Hippocampal formation (tissue), 2 donors: ENCODE measurements around the gene NLRC4.
"Not testable (repeated sequence)": the region's sequence is repeated elsewhere in the genome, so short reads cannot be mapped to it uniquely, and the experiment has no call there.

Source experiments
- DNase-seq, 2 donors: peaks; one replicate each; lab custom pipeline; 2025; lab: John Stamatoyannopoulos, UW

The NLRC4 gene

DNA sequence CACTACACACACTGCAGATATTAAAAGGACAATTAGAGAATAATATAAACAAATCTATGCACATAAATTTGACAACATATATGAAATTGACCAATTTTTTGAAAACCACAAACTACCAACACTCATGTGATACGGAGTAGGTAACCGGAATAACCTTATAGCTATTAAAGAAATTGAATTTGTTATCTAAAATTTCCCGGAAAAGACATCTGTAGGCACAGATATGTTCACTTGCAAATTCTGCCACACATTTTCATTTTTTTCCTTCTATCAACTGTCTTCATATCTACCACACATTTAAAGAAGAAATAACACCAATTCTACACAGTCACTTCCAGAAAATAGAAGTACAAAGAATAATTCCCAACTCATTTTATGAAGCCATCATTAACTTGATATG is 22.4 kb downstream of the NLRC4 start:
- no peak for DNase-seq

DNA sequence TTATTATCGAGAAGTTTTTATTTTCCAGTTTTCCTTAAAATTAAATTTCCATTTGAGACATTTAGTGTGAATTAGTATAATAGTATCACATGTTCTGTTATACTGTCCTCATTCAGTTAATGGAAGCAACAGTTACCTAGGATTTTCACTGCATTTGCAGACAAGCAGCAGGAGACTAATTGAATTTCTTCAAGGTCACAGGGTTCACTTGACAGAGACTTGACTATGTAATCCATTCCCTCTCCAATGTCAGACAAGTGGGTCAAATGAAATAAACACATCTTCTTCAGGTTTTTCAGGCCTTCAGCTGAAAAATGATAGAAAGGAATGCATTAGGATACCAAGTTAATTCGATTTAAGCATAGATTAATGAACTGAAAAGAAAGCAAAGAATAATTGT is 26.7 kb downstream of the NLRC4 start:
- no peak for DNase-seq

DNA sequence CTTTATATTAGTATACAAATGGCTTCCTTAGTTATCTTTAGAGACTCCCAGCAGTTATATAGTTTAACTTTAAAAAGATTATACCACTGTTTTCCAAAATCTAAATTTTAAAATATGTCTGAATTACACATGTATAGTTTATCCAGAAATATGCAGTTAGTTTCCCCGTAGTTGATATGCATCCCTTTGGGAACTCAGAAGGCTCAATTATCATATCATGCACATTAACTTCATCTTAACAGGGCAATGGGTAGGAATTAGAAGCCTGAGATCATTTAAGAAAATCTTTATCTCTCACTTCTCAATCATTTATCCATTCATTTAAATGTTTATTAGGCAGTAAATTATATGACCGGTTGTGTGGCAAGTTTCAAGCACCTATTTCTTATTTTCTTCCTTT is 27.2 kb downstream of the NLRC4 start:
- no peak for DNase-seq

DNA sequence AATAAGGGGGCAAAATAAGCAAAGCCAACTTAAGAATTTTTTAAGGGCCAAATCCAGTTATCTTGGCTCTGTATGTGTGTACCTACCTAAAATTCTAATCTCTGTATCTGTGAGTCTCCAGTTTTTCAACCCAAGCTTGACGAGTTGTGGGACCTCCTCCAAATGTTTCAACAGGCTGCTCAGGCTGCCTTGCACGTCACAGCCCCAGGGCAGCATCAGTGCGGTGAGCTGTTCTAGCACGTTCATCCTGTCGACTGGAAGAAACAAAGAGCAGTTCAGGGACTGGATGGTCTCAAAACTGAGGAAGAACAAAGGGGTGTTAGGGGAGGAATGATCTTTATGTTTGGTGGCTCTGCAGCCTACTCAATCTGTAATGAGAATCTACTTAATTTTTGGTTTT is 29.4 kb downstream of the NLRC4 start:
- no peak for DNase-seq

DNA sequence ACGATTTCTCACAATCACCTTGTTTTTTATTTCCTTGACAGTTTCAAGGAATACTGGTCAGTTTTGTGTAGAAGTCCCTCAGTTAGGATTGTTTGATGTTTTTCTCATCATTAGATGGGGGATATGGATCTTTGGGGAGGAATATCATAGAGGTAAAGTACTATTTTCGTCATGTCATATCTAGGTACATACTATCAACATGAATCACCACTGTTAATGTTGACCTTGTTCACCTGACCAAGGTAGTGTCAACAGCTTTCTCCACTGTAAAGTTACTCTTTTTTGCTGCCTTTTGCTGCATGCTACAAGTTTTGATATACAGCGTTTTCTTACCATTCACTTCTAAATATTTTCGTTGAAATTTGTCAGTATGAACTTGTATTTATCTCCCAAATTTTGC is 32.7 kb downstream of the NLRC4 start:
- no peak for DNase-seq

DNA sequence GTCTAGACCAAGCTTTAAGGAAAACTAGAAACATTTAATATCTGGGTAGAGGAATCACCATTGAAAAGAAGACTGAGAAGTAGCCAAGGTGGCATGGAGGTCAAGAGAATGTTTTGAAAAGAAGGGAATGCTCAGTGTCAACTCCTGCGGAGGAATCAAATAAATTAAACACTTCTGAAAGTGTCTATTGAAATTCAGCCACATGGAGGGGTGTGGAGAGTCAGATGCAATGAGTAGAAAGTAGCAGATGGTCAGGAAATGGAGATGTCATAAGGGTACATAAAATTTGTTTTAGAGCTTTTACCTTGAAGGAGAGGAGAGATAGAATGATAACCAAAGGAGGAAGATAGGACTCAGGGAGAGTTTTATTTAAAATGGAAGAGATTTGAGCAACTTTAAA is 35.1 kb downstream of the NLRC4 start:
- DNase-seq, result no peak

DNA sequence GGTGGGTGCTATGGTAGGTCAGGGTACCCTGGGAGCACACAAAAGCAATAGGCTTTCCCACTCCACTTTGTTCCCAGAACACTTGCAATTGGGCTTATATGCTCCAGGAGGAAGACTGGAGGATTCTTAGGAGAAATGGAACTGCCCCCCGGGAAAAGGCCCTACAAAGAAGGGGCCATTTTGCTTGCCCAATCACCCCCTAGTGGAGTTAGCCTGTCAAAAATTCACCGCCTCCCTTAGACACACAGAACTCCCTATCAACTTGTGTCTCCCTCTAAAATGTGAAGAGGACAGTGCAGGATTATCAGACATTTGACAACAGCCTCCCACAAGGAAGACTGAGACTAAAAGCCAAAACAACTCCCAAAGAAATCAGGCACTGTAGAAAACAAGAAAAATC is 36.5 kb downstream of the NLRC4 start:
- DNase-seq, result no peak

DNA sequence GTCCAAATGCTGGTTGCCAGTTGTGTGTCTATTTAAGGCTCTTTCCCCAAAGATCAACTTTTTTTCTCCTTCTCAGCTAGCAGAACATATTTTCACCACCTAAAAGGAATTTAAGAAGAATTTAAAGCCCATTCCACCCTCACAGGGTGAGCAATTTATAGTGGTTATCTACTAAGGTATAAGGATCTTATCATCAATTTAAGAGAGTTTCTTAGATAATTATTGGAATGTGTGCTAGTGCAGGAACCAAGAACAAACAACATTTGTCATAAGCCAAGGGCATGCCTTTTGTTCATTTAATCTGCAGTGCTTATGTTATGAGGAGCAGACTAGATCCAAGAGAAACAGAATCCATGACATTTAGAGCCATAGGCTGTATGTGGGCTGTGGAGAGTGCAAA is 37.2 kb downstream of the NLRC4 start:
- no peak for DNase-seq

DNA sequence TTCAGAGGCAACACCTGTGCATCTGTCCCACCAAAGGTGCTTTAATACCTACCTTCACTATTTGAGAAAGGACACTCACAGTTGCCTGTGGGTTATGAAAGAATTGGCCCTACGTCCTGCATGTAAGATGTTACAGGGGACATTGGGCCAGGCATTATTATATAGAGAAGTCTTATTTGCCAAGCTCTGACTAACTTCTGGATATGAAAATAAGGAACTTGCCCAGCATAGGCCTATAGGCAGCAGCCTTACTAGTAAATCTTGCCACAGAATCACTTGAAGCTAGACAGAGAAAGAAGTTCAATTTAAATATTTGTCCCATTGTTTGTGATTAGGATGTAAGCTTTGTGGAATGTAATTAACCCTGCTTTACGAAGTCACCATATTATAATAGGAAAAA is 41.7 kb downstream of the NLRC4 start:
- no peak for DNase-seq

DNA sequence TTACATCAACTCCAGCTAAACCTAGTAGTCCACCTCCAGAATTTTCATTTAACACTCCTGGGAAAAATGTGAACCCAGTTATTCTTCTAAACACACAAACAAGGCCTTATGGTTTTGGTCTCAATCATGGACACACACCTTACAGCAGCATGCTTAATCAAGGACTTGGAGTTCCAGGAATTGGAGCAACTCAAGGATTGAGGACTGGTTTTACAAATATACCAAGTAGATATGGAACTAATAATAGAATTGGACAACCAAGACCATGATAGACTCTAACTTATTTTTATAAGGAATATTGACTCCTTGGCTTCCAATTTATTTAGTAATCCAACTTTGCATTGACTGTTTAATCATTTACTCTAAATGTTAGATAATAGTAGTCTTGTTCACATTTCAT is 44.2 kb downstream of the NLRC4 start:
- no peak for DNase-seq

DNA sequence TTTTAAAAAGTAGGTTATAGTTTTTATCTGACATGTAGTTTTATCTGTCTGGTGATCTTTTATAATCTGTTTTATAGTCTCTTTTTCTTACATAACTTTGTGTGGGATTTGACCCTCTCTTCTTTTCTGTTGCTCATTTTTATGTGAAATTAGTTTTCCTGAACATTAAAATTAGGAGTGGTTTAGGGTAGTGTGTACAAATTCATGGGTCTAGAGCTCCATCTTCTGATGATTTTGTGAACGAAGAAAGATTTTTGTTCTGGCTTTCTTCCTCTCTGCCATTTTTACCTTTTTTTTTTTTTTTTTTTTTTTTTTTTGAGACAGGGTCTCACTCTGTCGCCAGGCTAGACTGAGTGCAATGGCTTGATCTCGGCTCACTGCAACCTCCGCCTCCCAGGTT is 52.4 kb downstream of the NLRC4 start:
- no peak for DNase-seq

DNA sequence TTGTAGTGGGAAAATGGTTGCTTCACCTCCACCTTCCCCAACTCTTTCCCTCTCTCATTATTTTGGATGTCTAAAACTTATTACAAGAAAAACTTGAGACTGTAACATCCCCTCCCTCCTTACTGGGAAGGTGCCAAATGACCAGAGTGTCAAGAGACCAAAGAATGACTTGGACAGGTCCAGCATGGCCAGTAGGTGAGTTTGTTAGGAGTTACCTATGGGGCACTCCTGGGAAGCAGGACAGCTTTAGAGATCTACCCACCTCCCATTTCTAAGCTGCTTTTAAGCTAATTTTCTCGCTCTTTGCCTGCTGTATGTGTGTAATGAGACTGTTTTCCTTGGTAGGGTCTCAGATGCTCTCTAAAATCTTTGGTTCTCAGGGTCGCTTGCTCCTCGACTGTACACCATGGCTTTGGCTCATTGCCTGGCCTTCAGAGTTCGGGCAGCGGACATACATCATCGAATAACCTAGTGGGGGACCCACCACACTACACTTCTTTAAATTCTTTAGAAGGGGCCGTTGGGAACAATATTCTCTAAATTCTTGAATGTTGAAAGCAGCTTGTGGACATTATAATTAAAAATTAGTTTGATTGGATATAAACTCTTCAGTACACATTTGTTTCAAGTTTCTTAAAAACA is 53.8 kb downstream of the NLRC4 start:
- no peak for DNase-seq

DNA sequence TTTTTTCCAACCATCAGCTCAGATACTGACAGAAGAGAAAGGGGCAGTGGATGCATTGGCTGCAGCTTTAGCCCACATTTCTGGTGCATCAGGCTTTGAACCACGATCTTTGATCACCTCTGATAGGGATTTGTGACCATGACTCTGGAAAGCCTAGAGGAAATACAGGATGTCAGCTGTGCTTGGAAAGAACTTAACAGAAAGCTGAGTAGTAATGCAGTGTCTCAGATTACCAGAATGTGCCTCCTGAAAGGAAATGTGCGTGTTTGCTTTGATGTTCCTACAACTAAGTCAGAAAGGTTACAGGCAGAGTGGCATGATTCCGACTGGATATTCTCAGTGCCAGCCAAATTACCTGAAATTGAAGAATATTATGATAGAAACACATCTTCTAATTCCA is 61.3 kb downstream of the NLRC4 start:
- not testable (repeated sequence) for DNase-seq

DNA sequence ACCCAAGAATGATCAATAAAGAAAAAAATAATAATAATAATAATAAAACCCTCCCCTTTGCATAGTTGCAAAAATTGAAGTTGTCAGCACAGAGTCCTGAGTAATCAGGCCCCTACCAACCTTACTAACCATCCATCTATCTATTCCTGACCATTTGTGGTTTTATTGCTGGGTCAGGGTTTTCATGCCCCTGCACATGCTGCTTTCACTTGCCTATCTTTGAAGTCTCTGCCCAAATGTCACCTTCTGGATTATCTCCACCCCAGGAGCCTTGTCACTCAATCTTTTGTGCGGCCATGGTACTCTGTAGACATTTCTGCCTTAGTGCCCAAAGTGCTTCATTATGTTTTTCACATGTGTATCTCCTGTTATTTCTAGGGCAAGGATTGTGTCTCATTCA is 63.9 kb downstream of the NLRC4 start:
- DNase-seq, result no peak

DNA sequence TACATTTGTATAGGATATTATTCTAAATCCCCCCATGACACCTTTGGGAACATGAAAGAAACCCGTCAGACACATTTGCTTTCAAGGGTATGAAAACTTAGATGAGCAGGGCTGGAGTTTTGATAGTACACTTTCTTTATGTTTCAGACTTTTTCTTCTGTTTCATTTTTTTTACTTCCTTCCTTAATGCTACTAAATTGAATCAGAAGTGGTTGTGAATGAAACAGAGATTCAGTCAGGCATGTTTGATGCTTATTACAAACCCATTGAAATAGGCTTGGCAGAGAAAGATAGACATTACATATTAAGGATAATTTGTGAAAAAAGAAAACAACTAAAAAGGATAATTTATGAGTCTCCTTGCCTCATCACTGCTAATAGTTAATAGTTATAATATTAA is 72.3 kb downstream of the NLRC4 start:
- no peak for DNase-seq

DNA sequence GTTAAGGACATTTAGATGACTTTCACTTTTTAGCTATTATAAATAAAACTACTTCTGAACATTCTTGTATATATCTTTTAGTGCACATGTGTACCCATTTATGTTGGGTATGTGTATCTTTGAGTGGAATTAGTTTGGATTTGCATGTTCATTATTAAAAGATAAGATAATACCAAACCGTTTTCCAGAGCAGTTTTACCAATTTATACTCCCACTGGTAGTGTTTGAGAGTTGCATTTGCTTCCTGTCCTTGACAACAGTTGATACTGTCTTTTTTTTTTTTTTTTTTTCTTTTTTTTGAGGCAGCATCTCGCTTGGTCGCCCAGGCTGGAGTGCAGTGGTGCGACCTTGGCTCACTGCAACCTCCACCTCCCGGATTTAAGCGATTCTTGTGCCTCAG is 75.7 kb downstream of the NLRC4 start:
- DNase-seq, result no peak

DNA sequence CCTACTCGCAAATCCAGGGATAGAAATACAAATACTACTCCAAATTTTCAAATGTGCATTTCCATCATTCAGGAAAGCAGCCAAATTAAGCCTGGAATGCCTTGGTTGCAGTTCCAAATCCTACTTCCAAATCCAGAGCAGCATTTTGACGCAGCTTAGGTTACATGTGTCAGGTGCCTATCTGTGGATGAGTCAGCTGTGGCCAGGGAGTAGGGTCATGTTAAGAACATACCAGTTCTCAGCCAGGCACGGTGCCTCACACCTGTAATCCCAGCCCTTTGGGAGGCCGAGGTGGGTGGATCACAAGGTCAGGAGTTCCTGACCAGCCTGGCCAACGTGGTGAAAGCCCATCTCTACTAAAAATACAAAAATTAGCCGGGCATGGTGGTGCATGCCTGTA is 82.0 kb downstream of the NLRC4 start:
- no peak for DNase-seq
